K562 (cell line): ENCODE measurements around the gene COG6. TPM values are rescaled to one million over a fixed set of nuclear protein-coding genes. Genes with fewer than 3 reads are reported as not detected.

Source experiments
- ATAC-seq: fragments of 200-7000 bp; cut with Tn5 transposase; 3 replicates; pipeline ENCODE4 v1.9.1; 2020; ENCODE audit warnings: moderate library complexity
- BruUV-seq: library from RNA; stranded (reverse); fragments of 400-500 nt; replicated peaks from 2 replicates; lab custom pipeline; 2021; lab: Mats Ljungman, UMichigan
- CTCF ChIA-PET: fragments of 300-600 bp; formaldehyde crosslinking; extraction: SDS; loops from one replicate; lab custom pipeline; 2021; ENCODE audit warnings: low intra/inter-chr PET ratio; lab: Yijun Ruan, JAX
- POLR2A ChIA-PET: fragments of 300-600, 350-650 bp; sonication (Branson Sonifier 250); formaldehyde crosslinking; extraction: SDS; loops from one replicate; lab custom pipeline; 2021; ENCODE audit warnings: antibody characterized with exemption, inconsistent platforms; lab: Yijun Ruan, JAX
- DNase-seq, 4 experiments: peaks; one replicate each; pipeline versions ENCODE4 v3.0.0 to v3.0.0-alpha.2; 2011 to 2018; ENCODE audit warnings: low spot score in 3 of 4, mixed read lengths in 3 of 4; ENCODE audit errors: extremely low read depth in 1 of 4
- FAIRE-seq: peaks from 2 replicates; lab custom pipeline; 2011; peaks lifted over from hg19 to GRCh38; lab: Jason Lieb, UNC
- H2AFZ ChIP-seq: 2 replicates; pipeline ENCODE4 v1.6.0; 2011; ENCODE audit warnings: low read depth, low read length, control low read depth, inconsistent platforms
- H3K27ac ChIP-seq: fragments of 200-600 bp; 3 replicates; pipeline ENCODE4 v1.8.0; 2011; ENCODE audit warnings: low read depth, mild to moderate bottlenecking, control low read depth, inconsistent platforms, low read length, moderate library complexity, mixed read lengths; ENCODE audit errors: extremely low read depth
- H3K27me3 ChIP-seq, 2 experiments: fragments of 300-600 bp in 1 of 2; 2 replicates in 1 of 2; 3 replicates in 1 of 2; pipeline versions ENCODE4 v1.6.0 to v1.8.0; 2011; ENCODE audit warnings: inconsistent platforms in 2 of 2, low read length in 2 of 2, mild to moderate bottlenecking in 1 of 2, mixed read lengths in 1 of 2, moderate library complexity in 1 of 2; ENCODE audit not compliant: control insufficient read depth in 2 of 2, insufficient read depth in 2 of 2
- H3K36me3 ChIP-seq: fragments of 300-600 bp; 3 replicates; pipeline ENCODE4 v1.8.0; 2011; ENCODE audit warnings: mild to moderate bottlenecking, low read length, inconsistent platforms; ENCODE audit not compliant: control insufficient read depth, insufficient read depth
- H3K4me1 ChIP-seq, 2 experiments: fragments of 200-600 bp in 1 of 2; replicated peaks in 1 of 2; 2 replicates in 1 of 2; 3 replicates in 1 of 2; pipeline versions ENCODE4 v1.5.1 to v1.8.0; 2011; ENCODE audit warnings: inconsistent platforms in 2 of 2, low read length in 2 of 2, mild to moderate bottlenecking in 1 of 2, mixed read lengths in 1 of 2, moderate library complexity in 1 of 2; ENCODE audit not compliant: control insufficient read depth in 2 of 2, insufficient read depth in 2 of 2
- H3K4me2 ChIP-seq: 2 replicates; pipeline ENCODE4 v1.6.1; 2011; ENCODE audit warnings: low read length, control low read depth, inconsistent platforms, mixed read lengths; ENCODE audit not compliant: insufficient read depth
- H3K4me3 ChIP-seq: fragments of 200-600 bp; sonication (generic), shearing (Covaris generic); 2 replicates; pipeline ENCODE4 v1.5.1; 2016; ENCODE audit warnings: control low read depth, inconsistent platforms
- H3K79me2 ChIP-seq: fragments of 200-600 bp; 3 replicates; pipeline ENCODE4 v1.8.0; 2011; ENCODE audit warnings: low read length, inconsistent platforms; ENCODE audit not compliant: control insufficient read depth, insufficient read depth
- H3K9ac ChIP-seq, 2 experiments: 2 replicates each; pipeline versions ENCODE4 v1.6.0 to v1.6.1; 2011; ENCODE audit warnings: low read depth in 2 of 2, low read length in 2 of 2, control low read depth in 1 of 2, inconsistent platforms in 1 of 2, mild to moderate bottlenecking in 1 of 2, mixed read lengths in 1 of 2; ENCODE audit not compliant: insufficient read depth in 1 of 2
- H3K9me1 ChIP-seq: one replicate; pipeline ENCODE4 v1.6.0; 2011; ENCODE audit warnings: inconsistent platforms, mild to moderate bottlenecking, low read length, moderate library complexity; ENCODE audit not compliant: control insufficient read depth, insufficient read depth
- H3K9me3 ChIP-seq: replicated peaks from 2 replicates; pipeline ENCODE4 v1.5.1; 2011; ENCODE audit warnings: low read depth, low read length, inconsistent platforms; ENCODE audit not compliant: control insufficient read depth, insufficient read depth
- H4K20me1 ChIP-seq: replicated peaks from 2 replicates; pipeline ENCODE4 v1.6.1; 2011; ENCODE audit warnings: low read length, inconsistent platforms, mixed read lengths; ENCODE audit not compliant: control insufficient read depth, insufficient read depth
- ARHGAP35 ChIP-seq: fragments of 450-650 bp; IDR thresholded peaks from 2 replicates; pipeline ENCODE4 v1.6.1; 2018; ENCODE audit not compliant: partially characterized antibody
- BRF2 ChIP-seq: IDR thresholded peaks from 3 replicates; pipeline ENCODE4 v1.6.1; 2011; ENCODE audit warnings: borderline replicate concordance, mild to moderate bottlenecking; ENCODE audit not compliant: insufficient read length, insufficient read depth
- CBX2 ChIP-seq: fragments of 200-600 bp; sonication (generic); IDR thresholded peaks from one replicate; pipeline ENCODE4 v1.6.1; 2012; ENCODE audit warnings: mild to moderate bottlenecking, low read length, inconsistent platforms; ENCODE audit not compliant: insufficient read depth, poor library complexity, severe bottlenecking
- CHCHD3 ChIP-seq: fragments of 250-450 bp; sonication (Bioruptor Pico); IDR thresholded peaks from 2 replicates; pipeline ENCODE4 v2.1.2; 2022; ENCODE audit warnings: mild to moderate bottlenecking
- CTCF ChIP-seq, 3 experiments: IDR thresholded peaks in 2 of 3; conservative IDR thresholded peaks in 1 of 3; 2 replicates each; pipeline ENCODE4 v1.5.1; 2011 to 2012; ENCODE audit warnings: low read length in 3 of 3, mild to moderate bottlenecking in 3 of 3, control low read depth in 2 of 3, improper control_type of control experiment in 1 of 3, inconsistent platforms in 1 of 3, low read depth in 1 of 3, mixed read lengths in 1 of 3, moderate library complexity in 1 of 3; ENCODE audit not compliant: insufficient read depth in 2 of 3
- GATAD2A ChIP-seq: fragments of 450-650 bp; IDR thresholded peaks from 2 replicates; pipeline ENCODE4 v1.6.1; 2017
- GTF2B ChIP-seq: IDR thresholded peaks from 2 replicates; pipeline ENCODE4 v1.6.1; 2011; ENCODE audit not compliant: insufficient read length; ENCODE audit errors: extremely low read depth
- HNRNPLL ChIP-seq: fragments of 200-400 bp; formaldehyde crosslinking; IDR thresholded peaks from 2 replicates; pipeline ENCODE4 v1.6.1; 2017; ENCODE audit warnings: low read length, low read depth, mild to moderate bottlenecking; ENCODE audit not compliant: poor library complexity, severe bottlenecking
- NBN ChIP-seq: fragments of 450-650 bp; IDR thresholded peaks from 2 replicates; pipeline ENCODE4 v1.6.1; 2016; ENCODE audit warnings: low read depth, mild to moderate bottlenecking
- RNF2 ChIP-seq: sonication (generic); IDR thresholded peaks from 2 replicates; pipeline ENCODE4 v1.6.1; 2016
- ZC3H8 ChIP-seq: fragments of 450-650 bp; IDR thresholded peaks from 2 replicates; pipeline ENCODE4 v1.6.1; 2017
- ZNF699 ChIP-seq: fragments of 250-450 bp; sonication (Bioruptor Pico); IDR thresholded peaks from 2 replicates; pipeline ENCODE4 v1.8.0; 2021; ENCODE audit warnings: mild to moderate bottlenecking, moderate library complexity; ENCODE audit not compliant: insufficient replicate concordance
- WGBS: fragments of 100-300 bp; shearing (Covaris generic); methylation state at CpG from one replicate; pipeline ENCODE4 v1.1.6; 2016; ENCODE audit warnings: low coverage, mixed read lengths; ENCODE audit not compliant: insufficient coverage; ENCODE audit errors: missing lambda C conversion rate; 5-methylcytosine and 5-hydroxymethylcytosine counted together
- in situ Hi-C: fragments of 300-500 bp; cut with MboI; formaldehyde crosslinking; loops from 4 replicates; pipeline ENCODE4 v1.15.0; 2018; ENCODE audit warnings: inconsistent platforms, mixed read lengths
- intact Hi-C: fragments of 100-400 bp; cut with micrococcal nuclease; formaldehyde crosslinking; loops from 2 replicates; pipeline ENCODE4 v1.14.2; 2022
- polyA plus RNA-seq, 8 experiments: library from polyadenylated mRNA; depleted of rRNA in 4 of 8; stranded (reverse) in 5 of 8; unstranded in 3 of 8; fragments of >200 nt; fragmentation: Nextera tagmentation in 2 of 8; fragmentation: Illumina TruSeq in 1 of 8; extraction: Ambion mirVana in 2 of 8; extraction: Trizol in 1 of 8; gene quantifications; 2 replicates each; pipeline versions ENCODE4 v1.2.1 to v1.2.3, GENCODE V29; 2011 to 2014; ENCODE audit warnings: inconsistent platforms in 1 of 8, missing spikeins in 1 of 8
- total RNA-seq, 7 experiments: library from RNA; depleted of rRNA in 6 of 7; stranded (reverse); fragments of >200 nt in 6 of 7; fragmentation: Illumina TruSeq in 2 of 7; extraction: Trizol in 2 of 7; gene quantifications; 2 replicates each; pipeline versions ENCODE4 v1.2.1 to v1.2.3, GENCODE V29; 2011 to 2021; ENCODE audit warnings: low replicate concordance in 1 of 7
- TF ChIP-seq, protein P1 (sequence below), 3 experiments: fragments of 200-800 bp in 1 of 3; sonication (Bioruptor generic) in 1 of 3; sonication (generic) in 1 of 3; formaldehyde crosslinking in 1 of 3; IDR thresholded peaks; 2 replicates each; pipeline versions ENCODE4 v1.6.1 to v1.8.0; 2016 to 2022; ENCODE audit warnings: mild to moderate bottlenecking in 2 of 3, missing compliant biosample characterization in 2 of 3, missing genetic modification characterization in 2 of 3, missing genetic modification reagents in 1 of 3

COG6 gene
- total and polyA plus RNA-seq, 9 of the 15 experiments (the other 6 are each of a cell fraction or from before 2014, with no cell fraction given), result 2.6 to 20.9 (median 9.6) TPM

GRCh38 chr13:39780711-39781110, 125.2 kb downstream of the COG6 start:
- Histone ChIP-seq H3K9me3 (no peaks in the 10 kb centered on the region), H3K9ac (no peak overlapping the region), H3K4me3 (no peak overlapping the region), H3K36me3 (no peaks in the 10 kb centered on the region), H3K4me2 (no peak overlapping the region), H4K20me1 (no peaks in the 10 kb centered on the region), H3K4me1 (no peaks in the 10 kb centered on the region), H3K27ac (no peak overlapping the region), H3K27me3 (no peaks in the 10 kb centered on the region), H3K79me2 (no peaks in the 10 kb centered on the region), H3K9me1 (no peaks in the 10 kb centered on the region), H2AFZ (no peak overlapping the region)
- WGBS, result 0% methylated on average over 6 of the region's 6 CpGs
- BruUV-seq, result no TSS peak
- TF ChIP-seq NBN (no peak), RNF2 (no peak), CHCHD3 (no peak), CTCF (IDR thresholded peaks at IDR 0.05 in 2 of 3, conservative IDR thresholded peaks at IDR 0.05 in 1 of 3; ENCODE audit: insufficient read depth in 2 of 3, low read depth in 1 of 3, low read length in 3 of 3) (no peak), ARHGAP35 (no peak), ZC3H8 (no peak), BRF2 (no peak), ZNF699 (CRISPR knock-in tag) (no peak), GATAD2A (no peak), HNRNPLL (no peak), CBX2 (no peak), GTF2B (no peak)
- TF ChIP-seq, protein P1, sequence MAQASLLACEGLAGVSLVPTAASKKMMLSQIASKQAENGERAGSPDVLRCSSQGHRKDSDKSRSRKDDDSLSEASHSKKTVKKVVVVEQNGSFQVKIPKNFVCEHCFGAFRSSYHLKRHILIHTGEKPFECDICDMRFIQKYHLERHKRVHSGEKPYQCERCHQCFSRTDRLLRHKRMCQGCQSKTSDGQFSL (CRISPR knock-in tag; IDR thresholded peaks at IDR 0.05), result no peak
- TF ChIP-seq, protein P1 (tag; IDR thresholded peaks at IDR 0.05), result no peak
- in situ Hi-C loops (no loop called here), intact Hi-C loops (no loop called here)
- no peak for DNase-seq
- POLR2A ChIA-PET, result no interaction called here
- no peak for ATAC-seq
- CTCF ChIA-PET, result no interaction called here
- no peak for FAIRE-seq
